Upper lobe of left lung (tissue), 6 donors: ENCODE measurements around the gene CMPK1. TPM values are rescaled to one million over a fixed set of nuclear protein-coding genes. Genes with fewer than 3 reads are reported as not detected.
A peak's percentile ranks its signal among the peaks of the same experiment; 100 is the strongest.

Source experiments
- ATAC-seq, 2 donors: fragments of 200-7000 bp; cut with Tn5 transposase; one replicate each; pipeline ENCODE4 v1.9.1; 2022; ENCODE audit warnings: mild to moderate bottlenecking in 2 of 2, moderate library complexity in 2 of 2; ENCODE audit not compliant: low FRiP score in 2 of 2
- DNase-seq, 2 donors: peaks; one replicate each; pipeline ENCODE4 v3.0.0-alpha.2; 2019 to 2020
- H3K27ac ChIP-seq, 4 donors: fragments of 200-600 bp; sonication (generic); one replicate each; pipeline ENCODE4 v1.5.1; 2016 to 2019
- H3K27me3 ChIP-seq, 4 donors: fragments of 200-600 bp; sonication (generic); one replicate each; pipeline ENCODE4 v1.5.1; 2017 to 2019
- H3K36me3 ChIP-seq, 4 donors: fragments of 200-600 bp; sonication (generic); one replicate each; pipeline ENCODE4 v1.5.1; 2016 to 2019
- H3K4me1 ChIP-seq, 4 donors: fragments of 200-600 bp; sonication (generic); one replicate each; pipeline ENCODE4 v1.5.1; 2018 to 2019
- H3K4me3 ChIP-seq, 4 donors: fragments of 200-600 bp; sonication (generic); one replicate each; pipeline ENCODE4 v1.5.1; 2017 to 2019; ENCODE audit warnings: mild to moderate bottlenecking in 2 of 4, moderate library complexity in 1 of 4
- H3K9me3 ChIP-seq, 4 donors: fragments of 200-600 bp; sonication (generic); one replicate each; pipeline ENCODE4 v1.5.1; 2018 to 2019
- CTCF ChIP-seq, 6 experiments: fragments of 450-650 bp in 4 of 6; fragments of 200-600 bp in 2 of 6; sonication (generic) in 2 of 6; IDR thresholded peaks; one replicate each; pipeline ENCODE4 v1.5.1; 2016 to 2019; ENCODE audit warnings: antibody characterized with exemption in 6 of 6
- EP300 ChIP-seq, 4 donors: sonication (generic); formaldehyde crosslinking; IDR thresholded peaks; one replicate each; pipeline ENCODE4 v1.5.1; 2017; ENCODE audit warnings: antibody characterized with exemption in 4 of 4, control low read depth in 2 of 4
- POLR2A ChIP-seq, 4 donors: fragments of 450-650 bp; IDR thresholded peaks; one replicate each; pipeline ENCODE4 v1.5.1; 2016 to 2017; ENCODE audit warnings: antibody characterized with exemption in 4 of 4, mild to moderate bottlenecking in 2 of 4
- POLR2AphosphoS5 ChIP-seq, 2 donors: sonication (generic); formaldehyde crosslinking; IDR thresholded peaks; one replicate each; pipeline ENCODE4 v1.5.1; 2017; ENCODE audit warnings: antibody characterized with exemption in 2 of 2
- WGBS, 2 donors: methylation state at CpG; one replicate each; pipeline ENCODE4 v1.1.5; 2017 to 2018; 5-methylcytosine and 5-hydroxymethylcytosine counted together
- total RNA-seq, 6 donors: library from RNA; depleted of rRNA in 4 of 6; stranded (reverse); fragments of >200 nt in 4 of 6; gene quantifications; one replicate each; pipeline versions ENCODE4 v1.1.0 to v1.2.1, GENCODE V29; 2016 to 2021
- donor health status: DM: no; HTN: no; CAD: no; lungs with moderate emphysema.
- donor health status: DM: no; HTN: yes; CAD: no; lungs with severe emphysema.

The CMPK1 gene
- total RNA-seq, 6 donors from 2014 or later = 36.7 to 134 (median 97.7) TPM

- Histone ChIP-seq H3K4me3 (no peak overlapping the region), H3K27ac (no peak overlapping the region), H3K9me3 (no peaks in the 10 kb centered on the region), H3K27me3 (no peaks in the 10 kb centered on the region), H3K36me3 (no peaks in the 10 kb centered on the region), H3K4me1 (no peaks in the 10 kb centered on the region)
- TF ChIP-seq CTCF (IDR thresholded peaks at IDR 0.05) (no peak), POLR2A (IDR thresholded peaks at IDR 0.05) (no peak), EP300 (IDR thresholded peaks at IDR 0.05) (no peak), POLR2AphosphoS5 (IDR thresholded peaks at IDR 0.05) (no peak)
- no peak for ATAC-seq
- WGBS, 2 donors = 98 to 100% methylated on average over 2 to 3 of the region's 3 CpGs
- DNase-seq = no peak
These were observed 8.9 kb upstream of the CMPK1 start for GRCh38 chr1:47324682-47325081.

GRCh38 chr1:47325528-47325927 is 8.1 kb upstream of the CMPK1 start:
- Histone ChIP-seq H3K9me3 (no peaks in the 10 kb centered on the region), H3K27ac (no peak overlapping the region), H3K36me3 (no peaks in the 10 kb centered on the region), H3K4me3 (no peak overlapping the region), H3K27me3 (no peaks in the 10 kb centered on the region), H3K4me1 (no peaks in the 10 kb centered on the region)
- TF ChIP-seq POLR2AphosphoS5 (IDR thresholded peaks at IDR 0.05) (no peak), CTCF (IDR thresholded peaks at IDR 0.05) (no peak)
- DNase-seq (no peak), ATAC-seq (no peak)
- WGBS, 2 donors = 75 to 87% methylated on average over 2 of the region's 2 CpGs

GRCh38 chr1:47326271-47326670 is 7.3 kb upstream of the CMPK1 start:
- ATAC-seq = no peak
- DNase-seq = no peak
- Histone ChIP-seq H3K9me3 (no peaks in the 10 kb centered on the region), H3K27me3 (no peaks in the 10 kb centered on the region), H3K4me1 (no peaks in the 10 kb centered on the region), H3K27ac (no peak overlapping the region), H3K4me3 (no peak overlapping the region), H3K36me3 (no peaks in the 10 kb centered on the region)
- WGBS, 2 donors = 87 to 89% methylated on average over 2 of the region's 2 CpGs
- TF ChIP-seq EP300 (IDR thresholded peaks at IDR 0.05) = no peak
- TF ChIP-seq POLR2A (IDR thresholded peaks at IDR 0.05) = no peak
- no peak for TF ChIP-seq CTCF (IDR thresholded peaks at IDR 0.05)
- no peak for TF ChIP-seq POLR2AphosphoS5 (IDR thresholded peaks at IDR 0.05)

- ATAC-seq = no peak
- no peak for DNase-seq
- H3K27ac ChIP-seq = no peak overlapping the region
- peaks cover 7 to 12% (median 9%) of the 10 kb centered on the region in 4 donors for H3K4me1 ChIP-seq
- H3K4me3 ChIP-seq = no peak overlapping the region
- no peaks in the 10 kb centered on the region for H3K27me3 ChIP-seq
- TF ChIP-seq POLR2AphosphoS5 (IDR thresholded peaks at IDR 0.05) (no peak), CTCF (IDR thresholded peaks at IDR 0.05) (no peak), EP300 (IDR thresholded peaks at IDR 0.05) (no peak), POLR2A (IDR thresholded peaks at IDR 0.05) (no peak)
- 87 to 91% methylated on average over 3 of the region's 3 CpGs for WGBS, 2 donors
- no peaks in the 10 kb centered on the region for H3K9me3 ChIP-seq
- no peaks in the 10 kb centered on the region for H3K36me3 ChIP-seq
These were observed 4.6 kb upstream of the CMPK1 start for GRCh38 chr1:47328992-47329391.

GRCh38 chr1:47330212-47330611 is 3.4 kb upstream of the CMPK1 start:
- WGBS, 2 donors = 90 to 96% methylated on average over 1 of the region's 1 CpG
- Histone ChIP-seq H3K27me3 (no peaks in the 10 kb centered on the region), H3K4me3 (no peak overlapping the region), H3K27ac (no peak overlapping the region), H3K9me3 (no peaks in the 10 kb centered on the region), H3K36me3 (no peaks in the 10 kb centered on the region), H3K4me1 (peaks cover 11 to 18% (median 15%) of the 10 kb centered on the region in 4 donors)
- ATAC-seq (no peak), DNase-seq (no peak)
- TF ChIP-seq CTCF (IDR thresholded peaks at IDR 0.05) (no peak), POLR2AphosphoS5 (IDR thresholded peaks at IDR 0.05) (no peak), POLR2A (IDR thresholded peaks at IDR 0.05) (no peak), EP300 (IDR thresholded peaks at IDR 0.05) (peak in 1 of 4 donors; percentile 50)
